ENCODE results near the gene KNG1. TPM values are rescaled to one million over a fixed set of nuclear protein-coding genes. Genes with fewer than 3 reads are reported as not detected.

The KNG1 gene
- total and polyA plus RNA-seq, 2 of the 8 experiments (the other 6 are each of a cell fraction or from before 2014, with no cell fraction given), result 0.05 TPM; not detected in 1

DNA sequence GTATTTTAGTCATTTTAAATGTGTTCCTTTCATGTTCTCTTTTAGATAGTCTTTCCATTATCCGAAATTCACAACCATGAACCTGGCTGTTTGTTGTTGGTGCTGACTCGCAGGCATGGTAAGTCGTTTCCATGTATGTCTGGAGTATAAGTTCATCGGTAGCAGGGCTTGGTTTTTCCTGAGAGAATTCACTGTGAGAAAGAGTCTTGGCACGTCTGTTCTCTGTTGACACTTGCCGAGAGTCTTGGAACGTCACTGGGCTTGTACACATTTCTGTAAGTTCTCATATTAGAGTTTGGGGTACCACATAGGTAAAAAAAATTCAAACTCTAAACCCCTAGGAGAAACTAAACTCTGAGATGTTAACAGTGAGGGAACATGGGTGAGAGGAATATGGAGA, 36.8 kb downstream of the KNG1 start:
- no peak for FAIRE-seq
- H3K27ac ChIP-seq (ENCODE audit: low read depth, low read length), result no peak overlapping the region
- peak overlapping the region; percentile 53; the same call in 1 of the 2 replicates for H2AK5ac ChIP-seq (ENCODE audit: low read depth, low read length)
- no peak overlapping the region for H3K4me3 ChIP-seq (ENCODE audit: extremely low read depth in 1 of 4, insufficient read depth in 2 of 4, low read depth in 3 of 4, low read length in 4 of 4)
- no peak overlapping the region for H2BK20ac ChIP-seq (ENCODE audit: low read length)
- ChIA-PET POLR2A (ENCODE audit: partially characterized antibody) (interaction anchor here (5.1 kb wide), 1 partner anchor 31 kb away, joined by 38 read pairs; the partner anchor contains the start of gene EIF4A2), CTCF (ENCODE audit: partially characterized antibody) (interaction anchor here (0.8 to 13.6 kb wide), 10 partner anchors 7 to 167 kb away, joined by 3 to 229 read pairs (median 4); partner anchors contain the start of gene AHSG)
- peaks cover 0 to 2% (median 0%) of the 10 kb centered on the region in 4 experiments; a peak in 3 of 7 replicates for H3K4me1 ChIP-seq (replicated peaks in 1 of 4; ENCODE audit: control insufficient read depth in 3 of 4, insufficient read depth in 4 of 4, low read length in 3 of 4)
- no peak overlapping the region for H2AFZ ChIP-seq (ENCODE audit: low read length)
- H3K23ac ChIP-seq (ENCODE audit: insufficient read length), result no peak overlapping the region
- no peak overlapping the region for H3K18ac ChIP-seq (ENCODE audit: extremely low read depth, low read length)
- no peaks in the 10 kb centered on the region for H3K23me2 ChIP-seq (ENCODE audit: low read depth, low read length)
- no peak for DNase-seq (ENCODE audit: low read depth in 1 of 2, low spot score in 2 of 2)
- 83% methylated on average over 7 of the region's 7 CpGs; no CpG with 5 or more reads in 1 of the 2 experiments for WGBS, 2 experiments (ENCODE audit: extremely low coverage in 1 of 2, insufficient coverage in 1 of 2, insufficient read length in 1 of 2, insufficient replicate concordance in 2 of 2, low coverage in 1 of 2, low lambda C conversion rate in 2 of 2, missing lambda C conversion rate in 1 of 2)
- no peak overlapping the region for H3K4me2 ChIP-seq (ENCODE audit: insufficient read depth in 1 of 2, low read depth in 2 of 2, low read length in 2 of 2)
- no peak overlapping the region for H3K9ac ChIP-seq (replicated peaks in 1 of 4; ENCODE audit: extremely low read depth in 1 of 4, low read depth in 3 of 4, low read length in 3 of 4)
- H4K20me1 ChIP-seq (replicated peaks in 1 of 2; ENCODE audit: control insufficient read depth in 1 of 2, insufficient read depth in 2 of 2, low read length in 2 of 2), result no peaks in the 10 kb centered on the region
- H4K8ac ChIP-seq (ENCODE audit: extremely low read depth, insufficient read depth, low read length), result no peak overlapping the region
- no peak overlapping the region for H2BK5ac ChIP-seq (ENCODE audit: low read depth, low read length)
- no peak overlapping the region for H3K4ac ChIP-seq (replicated peaks; ENCODE audit: insufficient read length, low read depth, low read length)
- no peaks in the 10 kb centered on the region for H3K79me2 ChIP-seq (ENCODE audit: control insufficient read depth in 1 of 2, insufficient read depth in 2 of 2, low read length in 2 of 2)
- no peaks in the 10 kb centered on the region for H3K27me3 ChIP-seq (replicated peaks in 1 of 4; ENCODE audit: control insufficient read depth in 3 of 4, extremely low read depth in 1 of 4, insufficient read depth in 3 of 4, low read length in 3 of 4)
- H3K14ac ChIP-seq (ENCODE audit: insufficient read length), result no peak overlapping the region
- H2BK15ac ChIP-seq (ENCODE audit: low read length), result 0 out of 2 replicates have a peak overlapping the region, but pooled peaks have one; percentile 40
- no peak overlapping the region for H3K56ac ChIP-seq (replicated peaks; ENCODE audit: insufficient read length, low read depth, low read length)
- H4K91ac ChIP-seq (replicated peaks; ENCODE audit: insufficient read length, low read length), result no peak overlapping the region
- no peak overlapping the region for H2BK12ac ChIP-seq (ENCODE audit: low read depth, low read length)
- no peaks in the 10 kb centered on the region for H3K36me3 ChIP-seq (ENCODE audit: control insufficient read depth in 2 of 4, insufficient read depth in 4 of 4, low read length in 3 of 4)
- H2BK120ac ChIP-seq (replicated peaks; ENCODE audit: low read depth, low read length), result no peak overlapping the region
- no peaks in the 10 kb centered on the region for H3K79me1 ChIP-seq (ENCODE audit: low read depth, low read length)
- no peaks in the 10 kb centered on the region for H3K9me3 ChIP-seq (ENCODE audit: insufficient read depth in 2 of 2, low read depth in 1 of 2, low read length in 1 of 2)
- no peak overlapping the region for H4K5ac ChIP-seq (ENCODE audit: insufficient read length, low read depth, low read length)
- TF ChIP-seq CHD2 (IDR thresholded peaks at IDR 0.05; ENCODE audit: low read length) (no peak), BCL11A (IDR thresholded peaks at IDR 0.05; ENCODE audit: low read depth in 2 of 2, low read length in 2 of 2) (no peak), NRF1 (IDR thresholded peaks at IDR 0.05; ENCODE audit: low read depth, low read length) (no peak), TCF12 (IDR thresholded peaks at IDR 0.05; ENCODE audit: low read depth, low read length) (no peak)

Measured in H1 (cell line).